ENCODE measurements around the gene BCKDHA.
"Not testable (repeated sequence)": the region's sequence is repeated elsewhere in the genome, so short reads cannot be mapped to it uniquely, and the experiment has no call there.

The BCKDHA gene

DNA sequence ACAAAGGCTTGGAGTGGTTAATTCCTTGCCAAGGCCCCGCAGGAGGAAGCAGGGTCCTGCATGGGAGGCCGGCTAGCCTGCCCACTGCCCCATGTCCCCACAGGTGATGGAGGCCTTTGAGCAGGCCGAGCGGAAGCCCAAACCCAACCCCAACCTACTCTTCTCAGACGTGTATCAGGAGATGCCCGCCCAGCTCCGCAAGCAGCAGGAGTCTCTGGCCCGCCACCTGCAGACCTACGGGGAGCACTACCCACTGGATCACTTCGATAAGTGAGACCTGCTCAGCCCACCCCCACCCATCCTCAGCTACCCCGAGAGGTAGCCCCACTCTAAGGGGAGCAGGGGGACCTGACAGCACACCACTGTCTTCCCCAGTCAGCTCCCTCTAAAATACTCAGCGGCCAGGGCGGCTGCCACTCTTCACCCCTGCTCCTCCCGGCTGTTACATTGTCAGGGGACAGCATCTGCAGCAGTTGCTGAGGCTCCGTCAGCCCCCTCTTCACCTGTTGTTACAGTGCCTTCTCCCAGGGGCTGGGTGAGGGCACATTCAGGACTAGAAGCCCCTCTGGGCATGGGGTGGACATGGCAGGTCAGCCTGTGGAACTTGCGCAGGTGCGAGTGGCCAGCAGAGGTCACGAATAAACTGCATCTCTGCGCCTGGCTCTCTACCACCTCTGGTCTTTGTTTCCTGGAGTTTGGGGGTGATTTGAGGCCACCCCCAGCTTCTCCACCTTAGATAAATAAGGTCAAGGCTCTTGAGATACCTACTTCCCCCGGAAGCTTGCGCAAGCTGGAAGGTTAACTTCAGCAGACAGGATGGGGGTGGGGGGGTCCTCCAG, 26.9 kb downstream of the BCKDHA start:
- in situ Hi-C loops (cut with MboI; ENCODE audit: low sequenced_read_pairs): no loop called here

DNA sequence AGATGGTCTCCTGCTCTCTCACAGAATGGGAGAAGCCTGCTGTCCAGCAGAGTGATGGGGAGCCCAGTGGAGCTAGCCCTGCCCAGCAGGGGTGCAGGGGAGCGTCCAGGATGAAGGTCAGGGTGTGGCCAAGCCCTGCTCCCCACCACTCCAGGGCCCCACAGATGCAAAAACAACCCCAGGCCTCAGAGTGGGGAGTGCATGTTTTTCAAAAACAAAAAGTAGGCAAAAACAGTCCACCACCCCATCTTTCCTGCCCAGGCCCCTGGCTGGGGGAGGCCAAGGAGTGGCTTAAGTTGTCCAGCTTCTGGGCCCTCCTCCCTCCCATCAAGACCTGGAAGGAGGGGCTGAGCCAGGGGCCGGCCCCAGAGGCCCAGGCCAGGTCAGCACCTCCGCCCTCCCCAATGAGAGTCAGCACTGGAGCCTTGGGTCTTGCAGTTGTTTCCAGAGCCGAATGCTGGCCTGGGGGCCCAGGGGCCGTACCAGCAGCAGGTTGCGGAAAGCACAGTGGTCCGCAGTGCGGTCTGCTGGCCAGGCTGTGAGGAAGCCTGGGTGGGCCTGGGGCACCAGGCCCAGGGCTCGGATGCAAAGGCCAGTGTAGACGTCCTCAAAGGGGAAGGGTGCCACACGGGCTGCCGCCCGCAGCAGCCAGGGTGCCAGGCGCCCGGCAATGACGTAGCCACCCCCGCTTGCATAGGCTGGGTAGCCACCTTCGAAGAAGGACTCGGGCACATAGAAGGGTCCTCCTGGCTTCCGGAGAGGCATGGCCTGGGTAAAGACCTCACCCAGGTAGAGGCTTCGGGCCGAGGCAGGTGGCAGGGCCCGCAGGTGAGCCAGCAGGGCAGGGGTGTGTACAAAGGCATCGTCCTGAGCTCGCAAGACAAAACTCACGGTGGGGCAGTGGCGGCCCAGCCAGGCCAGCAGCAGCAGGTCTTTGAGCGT, 27.8 kb downstream of the BCKDHA start:
- in situ Hi-C loops (cut with MboI; ENCODE audit: low sequenced_read_pairs): no loop called here

DNA sequence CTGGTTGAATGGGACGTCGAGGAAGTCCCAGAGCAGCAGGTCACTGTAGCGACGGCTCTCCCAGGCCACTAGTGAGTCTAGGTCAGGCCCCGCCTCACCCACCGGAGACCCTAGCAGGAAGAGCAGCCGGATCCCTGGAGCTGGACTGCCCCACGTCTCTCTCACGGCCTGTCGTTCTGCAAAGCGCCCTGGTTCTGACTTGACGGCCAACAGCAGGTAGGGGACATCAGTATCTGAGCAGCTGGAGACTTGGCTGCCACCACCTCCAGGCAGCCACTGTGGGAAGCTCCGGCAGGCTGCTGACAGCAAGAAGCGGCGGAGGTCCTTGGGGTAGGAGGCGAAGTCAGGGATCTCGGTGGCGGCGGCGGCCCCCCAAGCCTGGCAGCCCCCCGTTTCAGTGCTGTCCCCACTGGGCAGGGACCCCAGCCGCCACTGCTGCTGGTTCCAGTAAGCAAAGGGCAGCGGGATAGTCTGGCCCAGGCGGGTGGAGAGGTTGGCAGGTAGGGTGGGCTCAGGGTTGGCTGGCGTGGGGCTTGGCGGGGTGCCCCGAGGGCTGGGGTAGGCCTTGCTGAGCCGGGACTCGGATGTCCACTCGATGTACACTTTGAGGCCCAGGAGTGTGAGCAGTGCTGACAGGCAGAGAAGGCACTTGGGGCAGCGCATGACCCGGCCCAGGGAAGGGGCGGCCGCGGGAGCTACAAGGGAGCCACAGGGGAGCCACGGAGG, 28.7 kb downstream of the BCKDHA start:
- in situ Hi-C loops (cut with MboI; ENCODE audit: low sequenced_read_pairs): no loop called here

DNA sequence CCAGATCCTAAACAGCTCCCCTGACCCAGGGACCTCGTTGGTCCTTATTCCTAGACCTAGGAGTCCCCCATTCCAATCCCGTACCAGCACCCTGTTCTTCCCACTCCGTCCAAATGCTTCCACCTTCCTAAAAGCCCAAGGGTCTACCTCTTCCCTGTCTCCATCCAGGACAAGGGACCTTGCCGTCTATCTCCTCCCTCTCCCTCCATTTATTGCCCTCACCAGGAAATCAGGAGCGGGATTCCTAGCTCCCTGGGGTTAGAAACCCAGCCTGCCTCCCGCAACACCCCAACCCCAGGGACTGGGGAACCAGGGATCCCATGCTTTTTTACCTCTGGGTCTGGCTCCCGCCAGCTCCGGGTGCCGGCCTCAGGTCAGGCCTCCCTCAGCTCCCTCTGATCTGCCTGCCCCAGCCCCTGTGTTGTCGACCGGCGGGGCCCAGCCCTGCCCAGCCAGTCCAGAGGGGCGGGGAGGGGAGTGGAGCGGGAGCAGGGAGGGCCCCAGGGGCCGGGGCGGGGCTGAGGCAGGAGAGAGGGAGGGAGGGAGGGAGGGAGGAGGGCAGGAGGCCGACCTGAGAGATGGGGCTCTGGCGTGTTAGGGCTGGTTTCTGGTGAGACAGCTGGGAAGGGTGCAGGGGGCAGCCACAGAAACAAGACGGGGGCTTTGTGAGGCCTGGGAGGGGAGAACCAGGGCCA, 29.5 kb downstream of the BCKDHA start, which contains the start of gene B3GNT8:
Gene B3GNT8, minus strand, starts transcription at position 423 of the 695 bp plus-strand sequence. CDS start 596 bp downstream, outside the sequence.
- in situ Hi-C loops (cut with MboI; ENCODE audit: low sequenced_read_pairs): no loop called here

DNA sequence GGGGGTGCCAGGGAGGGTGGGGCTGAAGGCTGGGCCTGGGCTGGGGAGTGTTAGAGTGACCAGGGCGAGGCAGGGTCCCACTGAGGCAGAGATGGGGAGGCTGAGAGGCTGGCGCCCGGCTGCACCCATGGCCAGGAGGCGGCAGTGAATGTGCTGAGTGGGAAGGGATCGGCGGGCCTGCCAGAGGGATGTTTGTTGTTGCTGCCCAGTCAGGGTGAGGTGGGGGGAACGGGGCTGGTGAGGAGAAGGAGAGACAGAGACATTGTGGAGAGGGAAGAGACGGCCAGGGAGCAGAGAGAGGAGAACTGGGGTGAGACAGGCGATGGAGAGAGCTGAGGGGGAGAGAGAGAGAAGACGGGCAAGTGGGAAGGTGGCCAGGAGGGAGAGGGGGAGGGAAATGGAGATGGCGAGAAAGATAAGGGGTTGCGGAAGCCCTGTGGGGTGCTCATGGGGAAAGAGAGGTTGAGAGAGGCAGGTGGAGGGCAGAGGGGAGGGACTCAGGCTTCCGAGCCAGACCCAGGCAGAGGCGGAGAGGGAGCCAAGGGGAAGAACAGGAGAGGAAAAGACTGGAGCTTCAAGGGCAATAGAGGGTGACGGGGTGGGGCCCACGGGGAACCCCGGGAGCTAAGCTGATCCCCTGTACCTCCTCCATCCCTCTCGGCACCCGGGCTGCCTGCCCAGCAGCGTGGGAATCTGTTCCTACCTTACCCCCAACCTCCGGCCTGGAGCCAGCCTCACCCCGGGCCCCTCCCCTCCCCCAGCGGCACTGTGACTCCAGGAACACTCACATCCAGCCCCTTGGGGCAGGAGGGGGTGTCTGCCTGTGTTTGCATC, 30.2 kb downstream of the BCKDHA start:
- in situ Hi-C loops (cut with MboI; ENCODE audit: low sequenced_read_pairs): no loop called here

DNA sequence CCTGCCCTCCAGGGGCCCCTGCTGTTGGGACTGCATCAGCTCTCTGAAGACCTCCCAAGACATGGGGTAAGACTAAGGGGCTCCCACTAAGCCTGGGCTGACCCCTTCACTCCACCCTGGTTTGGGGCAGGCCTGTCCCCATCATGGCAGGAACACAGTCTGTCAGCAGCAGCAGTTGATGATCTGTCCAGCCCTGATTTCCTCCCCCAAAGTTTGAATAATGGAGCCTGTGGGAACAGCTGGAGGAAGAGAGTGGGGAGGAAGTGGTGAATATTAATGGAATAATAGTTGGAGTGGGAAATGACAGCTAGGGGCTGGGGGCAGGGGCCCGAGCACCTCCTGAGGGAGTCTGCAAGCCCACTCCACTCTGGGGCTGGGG, 30.9 kb downstream of the BCKDHA start:
- in situ Hi-C loops (cut with MboI; ENCODE audit: low sequenced_read_pairs): no loop called here

DNA sequence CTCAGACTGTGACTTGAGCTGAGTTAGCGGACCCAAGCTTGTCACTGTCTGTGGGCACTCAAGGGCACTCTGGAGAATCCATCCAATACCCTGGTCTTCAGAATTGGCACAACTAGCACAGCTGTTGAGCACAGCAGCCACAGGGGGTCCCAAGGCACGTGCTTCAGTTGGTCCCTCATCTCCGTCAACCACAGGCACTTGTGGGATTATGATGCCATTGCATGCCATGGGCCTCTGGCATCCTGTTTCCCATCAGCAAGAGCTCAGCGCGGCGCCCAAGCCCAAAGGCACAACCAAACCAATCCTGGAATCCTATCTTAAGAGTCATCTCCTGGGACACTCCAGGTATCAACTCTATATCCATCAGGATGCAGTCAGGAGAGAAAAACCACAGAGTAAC, 33.3 kb downstream of the BCKDHA start:
- in situ Hi-C loops (cut with MboI; ENCODE audit: low sequenced_read_pairs): no loop called here

DNA sequence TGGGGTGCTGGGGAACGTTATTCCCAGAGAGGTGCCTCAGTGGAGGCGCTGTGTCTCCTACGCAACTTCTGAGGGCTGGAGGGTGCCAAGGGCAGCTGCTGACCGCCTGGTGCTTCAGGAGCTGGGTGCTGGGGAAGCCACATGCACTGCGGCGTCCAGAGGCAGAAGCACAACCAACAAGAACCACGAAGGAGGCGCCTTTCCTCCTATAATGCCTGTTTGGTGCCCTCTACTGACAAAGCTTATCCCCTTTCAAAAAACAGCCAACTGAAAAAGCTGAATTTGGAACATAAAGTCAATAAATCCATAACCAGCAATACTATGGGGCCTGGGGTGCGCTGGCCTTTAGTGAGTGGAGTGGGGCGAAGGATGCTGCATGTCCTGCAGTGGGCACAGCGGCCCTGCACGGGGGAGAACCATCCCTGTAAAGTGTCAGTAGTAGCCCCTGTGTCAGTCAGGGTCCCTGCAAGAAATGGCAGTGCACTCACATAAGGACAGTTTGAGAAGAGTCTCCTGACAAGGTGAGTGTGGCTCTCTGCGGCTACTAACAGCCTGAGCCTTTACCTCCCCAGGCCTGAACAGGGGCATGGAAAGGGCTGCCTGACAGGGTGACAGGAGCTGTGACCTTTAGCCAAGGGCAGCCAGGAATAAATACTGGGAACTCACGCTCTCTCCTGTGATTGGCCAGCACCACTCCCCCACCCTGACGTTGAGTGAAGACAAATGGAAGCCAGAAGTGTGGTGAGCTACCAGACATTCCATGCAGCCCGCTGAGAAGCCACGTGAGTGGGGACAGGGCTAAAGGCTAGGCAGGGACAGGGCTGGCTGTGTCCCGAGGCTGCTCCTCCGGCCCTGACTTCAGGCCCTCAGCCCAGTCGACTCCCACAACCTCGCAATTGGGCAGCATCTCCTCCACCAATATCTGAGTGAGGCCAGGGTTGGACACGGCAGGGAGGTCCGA, 34.1 kb downstream of the BCKDHA start:
- in situ Hi-C loops (cut with MboI; ENCODE audit: low sequenced_read_pairs): no loop called here

DNA sequence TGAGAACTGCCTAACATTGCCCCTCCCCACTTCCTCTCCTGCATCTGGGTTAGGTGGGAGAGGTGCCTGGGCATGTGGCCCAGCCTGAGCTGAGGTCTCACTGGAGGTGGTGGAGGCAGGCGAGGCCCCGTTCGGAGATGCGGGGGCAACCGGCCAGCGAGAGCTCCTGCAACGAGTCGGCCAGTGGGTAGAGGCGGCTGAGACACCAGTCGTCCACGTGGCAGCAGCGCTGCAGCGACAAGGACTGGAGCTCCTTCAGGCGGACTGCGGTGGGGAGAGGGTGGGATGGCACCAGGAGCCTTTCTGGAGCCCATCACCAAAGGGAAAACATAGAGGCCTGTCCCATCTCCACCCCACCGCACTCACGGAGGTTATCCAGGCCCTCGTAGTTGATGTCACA, 35.6 kb downstream of the BCKDHA start:
- in situ Hi-C loops (cut with MboI; ENCODE audit: low sequenced_read_pairs): no loop called here

DNA sequence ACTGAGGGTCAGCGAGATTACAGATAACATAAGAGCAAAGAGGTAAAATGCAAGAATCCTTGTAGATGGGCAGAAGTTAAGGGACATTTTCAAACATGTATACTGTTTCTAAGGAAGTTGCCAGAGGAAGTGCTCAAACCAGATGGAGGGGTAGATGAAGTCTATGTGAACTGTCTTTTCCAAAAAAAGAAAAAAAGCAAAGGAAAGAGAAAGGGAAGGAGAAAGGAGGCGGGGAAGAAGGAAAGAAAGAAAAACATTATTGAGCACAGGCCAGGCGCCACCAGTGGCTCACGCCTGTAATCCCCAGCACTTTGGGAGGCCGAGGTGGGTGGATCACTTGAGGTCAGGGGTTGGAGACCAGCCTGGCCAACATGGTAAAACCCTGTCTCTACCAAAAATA, 36.8 kb downstream of the BCKDHA start:
- in situ Hi-C loops (cut with MboI; ENCODE audit: low sequenced_read_pairs): no loop called here

DNA sequence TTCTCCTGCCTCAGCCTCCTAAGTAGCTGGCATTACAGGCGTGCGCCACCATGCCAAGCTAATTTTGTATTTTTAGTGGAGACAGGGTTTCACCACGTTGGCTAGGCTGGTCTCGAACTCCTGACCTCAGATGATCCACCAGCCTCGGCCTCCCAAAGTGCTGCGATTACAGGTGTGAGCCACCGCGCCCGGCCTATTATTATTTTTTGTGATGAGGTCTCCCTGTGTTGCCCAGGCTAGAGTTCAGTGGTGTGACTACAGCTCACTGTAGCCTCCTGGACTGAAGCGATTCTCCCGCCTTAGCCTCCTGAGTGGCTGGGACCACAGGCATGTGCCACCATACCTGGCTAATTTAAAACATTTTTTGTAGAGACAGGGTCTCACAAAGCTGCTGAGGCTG, 37.8 kb downstream of the BCKDHA start:
- in situ Hi-C loops (cut with MboI; ENCODE audit: low sequenced_read_pairs): not testable (repeated sequence)

DNA sequence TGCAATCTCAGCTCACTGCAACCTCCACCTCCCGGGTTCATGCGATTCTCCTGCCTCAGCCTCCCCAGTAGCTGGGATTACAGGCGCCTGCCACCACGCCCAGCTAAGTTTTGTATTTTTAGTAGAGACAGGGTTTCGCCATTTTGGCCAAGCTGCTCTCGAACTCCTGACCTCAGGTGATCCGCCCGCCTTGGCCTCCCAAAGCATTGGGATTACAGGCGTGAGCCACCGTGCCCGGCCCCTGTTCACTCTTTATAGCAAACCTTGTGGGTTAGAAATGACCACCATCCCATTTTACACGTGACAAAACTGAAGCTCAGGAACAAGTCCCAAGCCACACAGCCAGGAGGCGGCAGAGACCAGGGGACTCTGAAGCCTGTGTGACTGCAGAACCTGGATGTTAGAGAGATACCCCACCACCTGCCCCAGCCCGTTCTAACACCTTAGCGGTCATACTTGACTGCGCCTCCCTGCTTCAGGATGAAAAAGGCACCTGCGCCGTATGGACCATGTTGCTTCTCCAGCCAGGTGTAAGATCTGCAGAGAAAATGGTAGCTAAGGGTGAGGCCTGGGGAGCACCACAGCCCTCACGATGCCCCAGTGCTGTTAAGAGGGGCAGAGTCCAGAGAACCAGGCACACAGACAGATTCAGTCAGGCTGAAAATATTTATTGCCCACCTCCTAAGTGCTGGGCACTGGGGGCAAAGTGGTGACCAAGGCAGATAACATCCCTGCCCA, 38.5 kb downstream of the BCKDHA start:
- in situ Hi-C loops (cut with MboI; ENCODE audit: low sequenced_read_pairs): no loop called here

DNA sequence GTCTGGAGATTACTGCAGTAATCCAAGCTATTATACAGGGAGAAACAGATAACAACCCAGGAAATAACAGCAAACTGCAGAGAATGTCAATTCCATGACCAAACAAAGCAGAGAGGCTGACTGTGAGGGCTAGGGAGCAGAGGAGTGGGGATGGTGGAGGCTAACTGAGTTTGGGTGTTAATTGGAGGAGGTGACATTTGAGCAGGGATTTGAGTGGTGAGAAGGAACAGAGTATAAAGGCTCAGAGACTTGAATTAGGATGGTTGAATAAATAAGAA, 39.0 kb downstream of the BCKDHA start:
- in situ Hi-C loops (cut with MboI; ENCODE audit: low sequenced_read_pairs): no loop called here

DNA sequence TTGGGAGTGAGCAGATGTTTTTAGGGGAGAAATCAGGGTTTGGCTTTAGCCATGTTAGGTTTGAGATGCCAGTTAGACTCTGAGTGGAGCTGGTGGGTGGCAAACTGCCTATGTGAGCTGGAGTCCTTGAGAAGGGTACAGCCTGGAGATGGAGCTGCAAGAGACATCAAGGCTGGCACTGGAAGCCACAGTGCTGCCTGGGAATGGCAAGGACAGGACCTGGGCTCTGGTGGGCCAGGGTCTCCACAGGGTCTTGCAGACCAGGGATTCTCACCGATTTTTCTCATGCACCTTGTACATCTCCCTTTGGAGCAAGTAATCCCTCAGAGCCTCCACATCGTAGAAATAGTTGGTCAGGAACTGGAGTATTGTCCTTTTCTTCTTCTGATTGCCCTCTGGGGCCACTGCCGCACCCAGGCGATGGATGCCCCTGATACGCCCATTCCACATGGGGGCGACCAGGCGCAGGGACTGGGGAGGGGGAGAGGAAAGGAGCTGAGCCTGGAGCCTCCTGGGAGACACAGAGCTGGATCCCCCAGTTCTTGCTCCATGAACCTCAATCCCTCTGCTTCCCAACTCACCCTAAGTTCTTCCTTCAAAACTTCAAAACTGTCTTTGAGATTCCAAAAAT, 40.4 kb downstream of the BCKDHA start:
- in situ Hi-C loops (cut with MboI; ENCODE audit: low sequenced_read_pairs): no loop called here

DNA sequence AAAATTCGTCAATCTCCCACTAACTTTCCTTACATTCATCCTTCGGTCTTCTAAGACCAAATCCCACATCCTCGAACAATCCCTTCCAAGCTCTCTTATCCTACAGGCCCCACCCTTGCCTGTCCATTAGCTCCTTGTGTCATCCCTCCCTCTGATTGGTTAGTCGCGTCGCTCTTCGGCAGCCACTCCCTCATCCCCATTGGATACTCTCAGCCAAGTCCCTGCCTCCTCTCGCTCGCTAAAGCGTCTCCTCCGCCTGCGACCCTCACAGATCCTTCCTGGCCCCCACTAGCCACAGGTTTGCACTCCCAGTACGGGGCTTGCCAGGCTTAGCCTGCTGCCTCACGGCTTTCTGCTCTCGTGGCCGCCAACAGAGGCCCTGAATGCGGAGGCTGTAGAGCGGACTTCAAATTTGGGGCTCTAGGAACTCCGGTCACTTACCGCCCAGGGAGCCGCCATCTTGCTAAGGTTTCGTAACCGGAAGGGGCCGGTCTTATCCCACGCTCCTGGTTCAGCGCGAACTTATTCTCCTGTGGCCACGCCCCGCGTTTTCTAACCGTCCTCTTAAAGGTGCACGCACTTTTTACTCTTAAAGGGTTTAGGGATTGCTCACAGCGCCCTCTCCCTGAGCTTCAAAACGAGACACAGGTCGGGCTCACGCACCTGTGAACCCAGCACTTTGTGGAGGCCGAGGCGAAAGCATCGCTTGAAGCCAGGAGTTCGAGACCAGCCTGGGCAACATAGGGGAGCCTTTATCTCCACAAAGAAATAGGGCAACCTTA, 42.0 kb downstream of the BCKDHA start, which contains the start of gene DMAC2:
Gene DMAC2, minus strand, starts transcription at position 472 of the 782 bp plus-strand sequence. Its CDS starts 13 bp downstream, at position 459.
- in situ Hi-C loops (cut with MboI; ENCODE audit: low sequenced_read_pairs): loop anchor here (10.0 kb wide), 1 partner anchor 135 kb away; the partner anchor contains the start of gene CEACAM21

DNA sequence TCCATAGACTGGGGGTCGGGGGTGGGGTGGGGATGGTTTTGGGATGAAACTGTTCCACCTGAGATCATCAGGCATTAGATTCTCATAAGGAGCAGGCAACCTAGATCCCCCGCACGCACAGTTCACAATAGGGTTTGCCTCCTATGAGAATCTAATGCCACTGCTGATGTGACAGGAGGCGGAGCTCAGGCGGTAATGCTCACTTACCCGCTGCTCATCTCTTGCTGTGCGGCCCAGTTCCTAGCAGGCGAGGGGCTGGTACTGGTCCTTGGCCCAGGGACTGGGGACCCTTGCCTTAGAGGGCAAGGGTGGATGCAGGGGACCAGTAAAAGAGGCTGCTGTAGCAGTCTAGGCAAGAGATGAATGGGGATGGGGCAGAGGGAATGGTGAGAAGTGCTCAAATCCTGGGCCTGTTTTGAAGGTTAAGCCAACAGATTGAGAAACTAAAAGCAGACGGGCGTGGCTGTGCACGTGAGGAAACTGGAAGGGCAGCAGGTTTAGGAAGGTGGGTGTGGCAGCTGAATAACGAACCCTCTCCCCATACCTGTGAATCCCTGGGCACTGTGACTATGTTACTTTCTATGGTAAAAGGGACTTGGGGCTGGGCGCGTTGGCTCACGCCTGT, 43.8 kb downstream of the BCKDHA start:
- in situ Hi-C loops (cut with MboI; ENCODE audit: low sequenced_read_pairs): loop anchor here (10.0 kb wide), 1 partner anchor 133 kb away; the partner anchor contains the start of gene CEACAM21
